Fibroblast of the aortic adventitia (primary cell): ENCODE data around the gene SHMT1. TPM values are rescaled to one million over a fixed set of nuclear protein-coding genes. Genes with fewer than 3 reads are reported as not detected.
"Not testable (repeated sequence)": the region's sequence is repeated elsewhere in the genome, so short reads cannot be mapped to it uniquely, and the experiment has no call there.

Experiments used
- DNase-seq: peaks from one replicate; pipeline ENCODE4 v3.0.0-alpha.2; 2010; ENCODE audit warnings: low read depth
- H3K4me3 ChIP-seq: 2 replicates; pipeline ENCODE4 v1.5.1; 2011; ENCODE audit warnings: low read depth, mild to moderate bottlenecking, control low read depth, low read length, moderate library complexity
- total RNA-seq: library from RNA; depleted of rRNA; stranded (reverse); fragments of >200 nt; gene quantifications from 2 replicates; pipeline ENCODE4 v1.2.3, GENCODE V29; 2012; ENCODE audit warnings: low replicate concordance
- TF ChIP-seq, protein P1 (sequence below): IDR thresholded peaks from 2 replicates; pipeline ENCODE4 v1.5.1; 2011; ENCODE audit warnings: mild to moderate bottlenecking, low read length, control low read depth, inconsistent platforms; ENCODE audit not compliant: insufficient read depth

The SHMT1 gene
- total RNA-seq, 1 donor, result 20.3 TPM

DNA sequence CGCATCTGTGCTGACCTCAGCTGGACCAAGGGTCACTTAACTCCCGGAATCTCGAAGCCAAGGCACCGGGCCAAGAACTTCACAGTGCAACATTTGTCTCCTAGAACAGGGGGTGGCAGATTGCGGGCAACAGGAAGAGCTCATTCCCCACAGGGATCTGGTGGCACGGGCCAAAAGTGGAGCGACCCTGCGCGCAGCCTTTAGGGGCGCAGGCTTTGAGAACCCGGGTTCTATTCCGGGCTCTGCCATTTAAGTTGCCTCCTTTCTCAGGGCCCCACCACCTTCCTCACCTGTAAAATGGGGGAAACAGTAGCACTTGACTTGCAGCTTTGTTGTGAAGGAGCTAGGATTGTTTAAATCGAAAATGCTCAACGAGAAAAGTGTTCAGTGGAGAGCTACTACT, 651 bp downstream of the SHMT1 start:
- DNase-seq, result peak; percentile 18
- TF ChIP-seq, protein P1, sequence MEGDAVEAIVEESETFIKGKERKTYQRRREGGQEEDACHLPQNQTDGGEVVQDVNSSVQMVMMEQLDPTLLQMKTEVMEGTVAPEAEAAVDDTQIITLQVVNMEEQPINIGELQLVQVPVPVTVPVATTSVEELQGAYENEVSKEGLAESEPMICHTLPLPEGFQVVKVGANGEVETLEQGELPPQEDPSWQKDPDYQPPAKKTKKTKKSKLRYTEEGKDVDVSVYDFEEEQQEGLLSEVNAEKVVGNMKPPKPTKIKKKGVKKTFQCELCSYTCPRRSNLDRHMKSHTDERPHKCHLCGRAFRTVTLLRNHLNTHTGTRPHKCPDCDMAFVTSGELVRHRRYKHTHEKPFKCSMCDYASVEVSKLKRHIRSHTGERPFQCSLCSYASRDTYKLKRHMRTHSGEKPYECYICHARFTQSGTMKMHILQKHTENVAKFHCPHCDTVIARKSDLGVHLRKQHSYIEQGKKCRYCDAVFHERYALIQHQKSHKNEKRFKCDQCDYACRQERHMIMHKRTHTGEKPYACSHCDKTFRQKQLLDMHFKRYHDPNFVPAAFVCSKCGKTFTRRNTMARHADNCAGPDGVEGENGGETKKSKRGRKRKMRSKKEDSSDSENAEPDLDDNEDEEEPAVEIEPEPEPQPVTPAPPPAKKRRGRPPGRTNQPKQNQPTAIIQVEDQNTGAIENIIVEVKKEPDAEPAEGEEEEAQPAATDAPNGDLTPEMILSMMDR, result no peak

DNA sequence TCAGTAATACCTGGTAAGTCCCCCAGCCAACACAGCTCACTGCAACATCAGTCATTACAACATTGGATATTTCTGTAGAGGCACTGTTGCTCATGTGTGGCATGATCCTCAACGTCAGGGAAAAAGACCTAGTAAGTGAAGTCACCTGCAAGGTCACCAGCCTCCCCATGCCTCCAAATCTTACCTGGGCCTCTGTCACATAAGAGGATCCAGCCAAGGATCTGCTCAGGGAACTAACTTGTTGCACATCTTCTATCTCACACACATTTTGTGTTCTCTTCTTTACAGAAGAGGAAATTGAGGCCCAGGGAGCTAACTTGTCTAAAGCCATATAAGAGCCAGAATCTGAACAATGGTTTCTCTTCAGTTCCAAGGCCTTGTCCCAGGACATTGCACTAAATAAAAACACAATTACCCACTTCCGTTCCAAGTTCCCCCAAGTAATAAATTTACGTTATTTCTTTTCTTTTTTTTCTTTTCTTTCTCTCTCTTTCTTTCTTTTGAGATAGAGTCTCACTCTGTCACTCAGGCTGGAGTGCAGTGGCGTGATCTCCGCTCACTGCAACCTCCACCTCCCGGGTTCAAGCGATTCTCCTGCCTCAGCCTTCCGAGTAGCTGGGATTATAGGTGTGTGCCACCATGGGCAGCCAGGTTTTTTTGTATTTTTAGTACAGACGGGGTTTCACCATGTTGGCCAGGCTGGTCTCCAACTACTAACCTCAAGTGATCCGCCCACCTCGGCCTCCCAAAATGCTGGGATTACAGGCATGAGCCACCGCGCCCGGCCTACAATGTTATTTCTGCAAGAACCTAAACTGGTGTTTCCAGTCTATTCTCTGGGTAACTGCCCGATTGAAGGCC, 1.3 kb downstream of the SHMT1 start:
- DNase-seq, result no peak
- peak overlapping the region; percentile 85 for H3K4me3 ChIP-seq
- TF ChIP-seq, protein P1, result no peak

More for the DNA sequence above, 651 bp downstream of the SHMT1 start:
- H3K4me3 ChIP-seq, result peak overlapping the region; percentile 85

DNA sequence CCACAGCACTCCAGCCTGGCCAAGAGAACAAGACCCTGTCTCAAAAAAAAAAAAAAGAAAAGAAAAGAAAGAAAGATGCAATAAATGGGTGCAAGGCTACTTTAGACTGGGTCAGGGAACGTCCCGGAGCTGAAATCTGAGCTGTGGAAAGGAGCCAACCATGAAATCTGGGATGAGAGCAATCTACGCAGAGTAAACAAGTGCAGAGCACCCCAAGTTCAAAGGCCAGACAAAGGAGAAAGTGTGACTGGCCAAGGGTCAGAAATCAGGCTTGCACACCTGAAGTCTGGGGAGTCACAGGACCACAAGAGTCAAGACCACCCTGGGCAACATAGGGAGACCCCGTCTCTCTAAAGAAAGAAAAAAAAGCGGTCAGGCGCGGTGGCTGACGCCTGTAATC, 2.8 kb downstream of the SHMT1 start:
- H3K4me3 ChIP-seq, result no peak overlapping the region
- TF ChIP-seq, protein P1, result no peak
- no peak for DNase-seq

DNA sequence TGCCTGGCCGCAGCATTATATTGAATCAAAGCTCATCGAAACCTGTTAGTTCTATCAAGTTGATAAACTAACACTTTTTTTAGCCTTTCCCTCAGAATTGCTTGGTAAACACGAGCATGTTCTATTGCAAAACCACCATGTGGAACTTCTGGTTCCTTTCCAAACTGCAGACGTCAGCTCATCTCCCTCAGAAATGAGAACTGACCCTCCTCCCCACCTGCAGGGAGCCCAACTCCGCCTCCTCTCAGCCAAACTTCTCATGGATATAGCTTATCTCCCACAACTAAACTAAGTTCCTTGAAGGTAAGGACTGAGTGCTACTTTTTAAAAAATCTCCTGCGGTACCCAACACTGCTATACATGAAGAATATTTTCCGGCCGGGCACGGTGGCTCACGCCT, 6.7 kb downstream of the SHMT1 start:
- peak; percentile 69 for DNase-seq
- H3K4me3 ChIP-seq, result no peak overlapping the region
- TF ChIP-seq, protein P1, result no peak

DNA sequence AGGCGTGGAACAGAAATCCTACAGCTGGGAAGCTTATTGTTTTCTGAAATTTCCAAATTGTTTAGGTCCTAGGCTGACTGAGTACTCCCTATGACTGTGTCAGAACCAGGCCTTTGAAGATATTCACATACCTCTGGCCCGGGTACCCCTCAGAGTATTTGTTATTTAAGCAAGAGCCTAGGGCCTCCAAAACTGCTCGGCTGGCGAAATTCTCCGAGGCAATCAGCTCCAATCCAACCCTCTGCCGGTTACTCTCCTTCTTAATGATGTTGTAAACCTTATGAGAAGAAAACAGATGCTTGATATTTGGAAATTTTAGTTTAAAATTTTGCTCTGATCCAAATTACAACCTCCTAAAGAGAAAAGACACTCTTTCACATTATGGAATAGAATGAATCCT, 9.8 kb downstream of the SHMT1 start:
- TF ChIP-seq, protein P1, result no peak
- no peak overlapping the region for H3K4me3 ChIP-seq
- DNase-seq, result no peak

DNA sequence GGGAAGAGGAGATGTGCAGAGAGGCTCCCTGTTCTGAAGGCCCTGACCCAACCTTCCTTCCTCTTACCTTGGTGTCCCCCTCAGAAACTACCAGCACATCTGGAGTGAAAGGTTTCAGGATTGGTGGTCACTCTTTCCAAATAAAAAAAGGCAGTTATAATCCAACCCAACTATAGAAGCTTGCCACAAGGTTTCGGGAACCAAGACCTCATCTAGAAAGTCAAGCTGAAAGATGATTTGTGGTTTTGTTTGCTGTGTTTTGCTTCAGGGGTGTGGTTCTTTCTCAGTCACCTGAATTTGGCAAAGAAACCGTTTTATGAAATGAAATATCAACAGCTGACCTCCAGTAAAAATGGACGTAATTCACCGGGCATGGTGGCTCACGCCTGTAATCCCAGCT, 19.3 kb downstream of the SHMT1 start:
- TF ChIP-seq, protein P1, result no peak
- no peak for DNase-seq
- H3K4me3 ChIP-seq, result no peak overlapping the region

DNA sequence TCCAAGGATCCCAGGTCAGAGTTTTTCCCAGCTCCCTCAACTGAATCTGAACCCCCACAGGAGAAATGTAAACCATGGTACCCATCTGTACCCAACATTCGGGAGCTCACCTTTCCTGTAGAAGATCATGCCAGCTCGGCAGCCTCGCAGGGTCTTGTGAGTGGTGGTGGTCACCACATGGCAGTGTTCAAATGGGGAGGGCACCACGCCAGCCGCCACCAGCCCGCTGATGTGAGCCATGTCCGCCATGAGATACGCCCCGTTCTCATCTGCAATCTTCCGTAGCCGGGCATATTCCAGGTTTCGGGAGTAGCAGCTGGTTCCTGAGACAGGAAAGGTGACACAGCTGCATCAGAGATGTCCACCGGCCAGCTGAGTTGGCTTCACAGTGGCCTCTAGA, 23.4 kb downstream of the SHMT1 start:
- H3K4me3 ChIP-seq, result no peak overlapping the region
- TF ChIP-seq, protein P1, result no peak
- no peak for DNase-seq

DNA sequence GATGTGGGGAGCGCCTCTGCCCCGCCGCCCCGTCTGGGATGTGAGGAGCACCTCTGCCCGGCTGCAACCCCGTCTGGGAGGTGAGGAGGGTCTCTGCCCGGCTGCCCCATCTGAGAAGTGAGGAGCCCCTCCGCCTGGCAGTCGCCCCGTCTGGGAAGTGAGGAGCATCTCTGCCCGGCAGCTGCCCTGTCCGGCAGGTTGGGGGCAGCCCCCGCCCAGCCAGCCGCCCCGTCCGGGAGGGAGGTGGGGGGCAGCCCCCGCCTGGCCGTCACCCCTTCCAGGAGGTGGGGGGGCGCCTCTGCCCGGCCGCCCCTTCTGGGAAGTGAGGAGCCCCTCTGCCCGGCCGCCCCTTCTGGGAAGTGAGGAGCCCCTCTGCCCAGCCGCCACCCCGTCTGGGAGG, 25.2 kb downstream of the SHMT1 start:
- not testable (repeated sequence) for H3K4me3 ChIP-seq, DNase-seq
